Endothelial cell of umbilical vein (primary cell): ENCODE results near the gene SLC4A1AP. TPM values are rescaled to one million over a fixed set of nuclear protein-coding genes. Genes with fewer than 3 reads are reported as not detected.

Source experiments
- BruUV-seq: library from RNA; stranded (reverse); fragments of 400-500 nt; replicated peaks from 2 replicates; lab custom pipeline; 2021; lab: Mats Ljungman, UMichigan
- CTCF ChIA-PET: fragments of 300-600, 350-600 bp; sonication (Branson Sonifier 250); formaldehyde crosslinking; loops from one replicate; lab custom pipeline; 2021; ENCODE audit warnings: antibody characterized with exemption, inconsistent platforms; lab: Charles Lee
- POLR2A ChIA-PET: fragments of 300-600, 350-600 bp; sonication (Branson Sonifier 250); formaldehyde crosslinking; loops from one replicate; lab custom pipeline; 2021; ENCODE audit warnings: antibody characterized with exemption, inconsistent platforms; lab: Charles Lee
- DNase-seq: peaks from one replicate; pipeline ENCODE4 v3.0.0-alpha.2; 2011; ENCODE audit warnings: low read depth, low spot score
- FAIRE-seq: peaks from 2 replicates; lab custom pipeline; 2011; peaks lifted over from hg19 to GRCh38; lab: Jason Lieb, UNC
- H2AFZ ChIP-seq: 2 replicates; pipeline ENCODE4 v1.6.0; 2012; ENCODE audit warnings: low read depth, low read length, control low read depth, inconsistent platforms
- H3K27ac ChIP-seq: 2 replicates; pipeline ENCODE4 v1.5.1; 2011; ENCODE audit warnings: low read depth, mild to moderate bottlenecking, control low read depth, low read length, moderate library complexity; ENCODE audit not compliant: insufficient read depth
- H3K27me3 ChIP-seq, 2 experiments: 2 replicates each; pipeline versions ENCODE4 v1.6.0 to v1.6.1; 2011; ENCODE audit warnings: low read length in 2 of 2, mixed read lengths in 1 of 2; ENCODE audit not compliant: control insufficient read depth in 2 of 2, insufficient read depth in 2 of 2
- H3K36me3 ChIP-seq, 2 experiments: 2 replicates in 1 of 2; 3 replicates in 1 of 2; pipeline ENCODE4 v1.5.1; 2011; ENCODE audit warnings: low read length in 2 of 2, mild to moderate bottlenecking in 1 of 2, moderate library complexity in 1 of 2; ENCODE audit not compliant: control insufficient read depth in 2 of 2, insufficient read depth in 2 of 2; ENCODE audit errors: extremely low read depth in 1 of 2
- H3K4me1 ChIP-seq: 3 replicates; pipeline ENCODE4 v1.5.1; 2011; ENCODE audit warnings: mild to moderate bottlenecking, low read length; ENCODE audit not compliant: control insufficient read depth, insufficient read depth; ENCODE audit errors: extremely low read depth
- H3K4me2 ChIP-seq: 2 replicates; pipeline ENCODE4 v1.6.1; 2011; ENCODE audit warnings: low read length, control low read depth, mixed read lengths; ENCODE audit not compliant: insufficient read depth
- H3K4me3 ChIP-seq, 3 experiments: fragments of 200-600 bp in 1 of 3; sonication (generic), shearing (Covaris generic) in 1 of 3; replicated peaks in 1 of 3; 2 replicates each; pipeline ENCODE4 v1.5.1; 2011 to 2016; ENCODE audit warnings: control low read depth in 3 of 3, low read length in 3 of 3, mild to moderate bottlenecking in 2 of 3, inconsistent platforms in 1 of 3, low read depth in 1 of 3, moderate library complexity in 1 of 3; ENCODE audit not compliant: insufficient read depth in 1 of 3
- H3K79me2 ChIP-seq: 2 replicates; pipeline ENCODE4 v1.6.0; 2012; ENCODE audit warnings: low read length, inconsistent platforms; ENCODE audit not compliant: control insufficient read depth, insufficient read depth
- H3K9ac ChIP-seq: replicated peaks from 2 replicates; pipeline ENCODE3; 2011; ENCODE audit warnings: low read length, control low read depth; ENCODE audit not compliant: insufficient read depth; ENCODE audit errors: extremely low read depth
- H3K9me1 ChIP-seq: replicated peaks from 3 replicates; pipeline ENCODE4 v1.6.0; 2011; ENCODE audit warnings: mild to moderate bottlenecking, low read length; ENCODE audit not compliant: control insufficient read depth, insufficient read depth; ENCODE audit errors: extremely low read depth
- H3K9me3 ChIP-seq: replicated peaks from 2 replicates; pipeline ENCODE4 v1.5.1; 2012; ENCODE audit warnings: low read length, inconsistent platforms; ENCODE audit not compliant: control insufficient read depth, insufficient read depth
- H4K20me1 ChIP-seq: replicated peaks from 2 replicates; pipeline ENCODE3; 2011; ENCODE audit warnings: mild to moderate bottlenecking, low read length; ENCODE audit not compliant: control insufficient read depth, insufficient read depth; ENCODE audit errors: extremely low read depth
- EZH2 ChIP-seq: IDR thresholded peaks from 2 replicates; pipeline ENCODE4 v1.6.1; 2012; ENCODE audit warnings: borderline replicate concordance, low read depth, mild to moderate bottlenecking, moderate library complexity, low read length, inconsistent platforms; ENCODE audit not compliant: severe bottlenecking
- FOS ChIP-seq: IDR thresholded peaks from 2 replicates; pipeline ENCODE4 v1.6.1; 2011; ENCODE audit warnings: mild to moderate bottlenecking, low read length, moderate library complexity, borderline replicate concordance; ENCODE audit not compliant: insufficient read depth
- GATA2 ChIP-seq: IDR thresholded peaks from 2 replicates; pipeline ENCODE4 v1.7.0; 2011; ENCODE audit warnings: low read depth, mild to moderate bottlenecking, moderate library complexity, mixed read lengths, low read length; ENCODE audit not compliant: insufficient read length, insufficient read depth
- JUN ChIP-seq: IDR thresholded peaks from 2 replicates; pipeline ENCODE4 v1.6.1; 2011; ENCODE audit warnings: borderline replicate concordance, low read depth; ENCODE audit not compliant: insufficient read length, insufficient read depth
- MYC ChIP-seq: IDR thresholded peaks from one replicate; pipeline ENCODE4 v1.6.1; 2011; ENCODE audit warnings: mild to moderate bottlenecking, low read depth, low read length
- POLR2A ChIP-seq: IDR thresholded peaks from 2 replicates; pipeline ENCODE4 v1.6.1; 2012; ENCODE audit warnings: low read depth, mild to moderate bottlenecking, control low read depth, low read length
- POLR2AphosphoS5 ChIP-seq: IDR thresholded peaks from 2 replicates; pipeline ENCODE4 v1.6.1; 2012; ENCODE audit warnings: low read depth, mild to moderate bottlenecking, control low read depth, low read length, moderate library complexity; ENCODE audit not compliant: insufficient read depth
- dilution Hi-C: fragments of 300-500 bp; cut with MboI; formaldehyde crosslinking; loops from one replicate; pipeline ENCODE4 v1.15.0; 2019; ENCODE audit warnings: low sequenced_read_pairs; ENCODE audit not compliant: extremely low pct_ligation_motif_present
- intact Hi-C: fragments of 100-400 bp; cut with micrococcal nuclease; formaldehyde crosslinking; loops from one replicate; pipeline ENCODE4 v1.10.0; 2022
- polyA plus RNA-seq, 4 experiments: library from polyadenylated mRNA; depleted of rRNA in 3 of 4; stranded (reverse) in 3 of 4; unstranded in 1 of 4; fragments of >200 nt; gene quantifications; 2 replicates each; pipeline versions ENCODE4 v1.2.1 to v1.2.3, GENCODE V29; 2011 to 2012; ENCODE audit warnings: missing spikeins in 1 of 4
- total RNA-seq: library from RNA; stranded (reverse); gene quantifications from 2 replicates; pipeline ENCODE4 v1.2.3, GENCODE V29; 2021
- TF ChIP-seq, protein P1 (sequence below): IDR thresholded peaks from 2 replicates; pipeline ENCODE4 v1.6.1; 2011; ENCODE audit not compliant: insufficient read depth, insufficient read length
- TF ChIP-seq, protein P2 (sequence below), 2 donors: IDR thresholded peaks; 1 replicate in 1 of 2; 2 replicates in 1 of 2; pipeline ENCODE4 v1.5.1; 2011; ENCODE audit warnings: low read length in 2 of 2, mild to moderate bottlenecking in 2 of 2, moderate library complexity in 2 of 2, control low read depth in 1 of 2, inconsistent platforms in 1 of 2, low read depth in 1 of 2; ENCODE audit not compliant: insufficient read depth in 1 of 2; ENCODE audit errors: extremely low read depth in 1 of 2

Gene SLC4A1AP
- total and polyA plus RNA-seq, 2 donors (not counting 3 experiments of a cell fraction or from before 2014, with no cell fraction given) = 9.5 to 28.4 TPM

DNA sequence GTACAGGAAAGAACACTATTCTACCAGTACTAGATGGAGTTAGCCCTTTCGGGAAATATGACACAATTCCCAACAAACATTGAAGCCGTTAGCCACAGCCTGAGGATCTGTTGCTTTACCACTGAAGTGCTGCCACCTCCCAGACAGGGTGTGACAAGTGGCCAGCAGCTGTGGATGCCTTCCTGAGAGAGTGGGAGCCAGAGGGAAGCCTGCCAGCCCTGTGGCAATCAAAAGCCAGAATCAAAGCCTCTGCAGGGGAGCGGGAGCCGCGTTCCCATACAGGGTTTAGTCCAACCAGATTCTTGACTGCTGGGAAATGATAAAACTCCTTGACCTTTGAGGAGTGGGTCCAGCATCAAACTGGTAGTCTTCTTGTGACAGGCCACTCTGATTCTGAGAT, 38.0 kb downstream of the SLC4A1AP start:
- BruUV-seq = no TSS peak
- Histone ChIP-seq H2AFZ (no peak overlapping the region), H4K20me1 (no peaks in the 10 kb centered on the region), H3K27ac (no peak overlapping the region), H3K9me1 (no peaks in the 10 kb centered on the region), H3K79me2 (no peaks in the 10 kb centered on the region), H3K4me2 (no peak overlapping the region), H3K4me3 (no peak overlapping the region), H3K9me3 (no peaks in the 10 kb centered on the region), H3K4me1 (peaks cover 13% of the 10 kb centered on the region), H3K27me3 (no peaks in the 10 kb centered on the region), H3K36me3 (peaks cover 0 to 3% of the 10 kb centered on the region in 2 experiments), H3K9ac (no peak overlapping the region)
- dilution Hi-C loops (no loop called here), intact Hi-C loops (loop anchor here (5.0 kb wide), 2 partner anchors 401 to 571 kb away; no protein-coding TSS in a partner anchor)
- DNase-seq (no peak), FAIRE-seq (no peak)
- CTCF ChIA-PET = interaction anchor here (2.9 kb wide), 1 partner anchor 700 kb away, joined by 13 read pairs; no protein-coding TSS in a partner anchor
- no peak for TF ChIP-seq POLR2AphosphoS5
- TF ChIP-seq FOS = no peak
- TF ChIP-seq, protein P1, sequence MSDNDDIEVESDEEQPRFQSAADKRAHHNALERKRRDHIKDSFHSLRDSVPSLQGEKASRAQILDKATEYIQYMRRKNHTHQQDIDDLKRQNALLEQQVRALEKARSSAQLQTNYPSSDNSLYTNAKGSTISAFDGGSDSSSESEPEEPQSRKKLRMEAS = no peak
- TF ChIP-seq EZH2 = no peak
- no peak for TF ChIP-seq JUN
- TF ChIP-seq MYC = no peak
- no peak for TF ChIP-seq GATA2
- POLR2A ChIA-PET = no interaction called here

DNA sequence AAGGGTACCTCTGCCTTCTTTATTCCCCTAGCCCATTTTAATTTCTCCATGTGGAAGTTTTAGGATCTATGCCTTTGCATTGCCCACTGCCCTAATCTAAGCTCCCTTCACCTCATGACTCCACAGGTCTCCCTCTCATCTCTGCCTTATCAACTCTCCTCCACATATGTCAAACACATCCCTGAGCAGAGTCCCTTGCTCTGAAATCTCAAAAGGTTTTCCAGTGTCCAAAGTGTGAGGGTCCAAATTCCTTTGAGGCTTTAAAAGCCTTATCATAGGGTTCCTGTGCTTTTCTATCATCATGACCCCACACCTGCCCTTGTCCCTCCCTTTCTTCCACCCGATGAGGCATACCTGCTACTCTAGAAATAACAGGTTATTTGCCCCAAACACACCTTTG, 38.6 kb downstream of the SLC4A1AP start:
- H3K36me3 ChIP-seq = peaks cover 0 to 3% of the 10 kb centered on the region in 2 experiments
- TF ChIP-seq FOS (no peak), MYC (no peak), POLR2A (no peak), JUN (no peak), POLR2AphosphoS5 (no peak), GATA2 (no peak), EZH2 (no peak)
- TF ChIP-seq, protein P2, sequence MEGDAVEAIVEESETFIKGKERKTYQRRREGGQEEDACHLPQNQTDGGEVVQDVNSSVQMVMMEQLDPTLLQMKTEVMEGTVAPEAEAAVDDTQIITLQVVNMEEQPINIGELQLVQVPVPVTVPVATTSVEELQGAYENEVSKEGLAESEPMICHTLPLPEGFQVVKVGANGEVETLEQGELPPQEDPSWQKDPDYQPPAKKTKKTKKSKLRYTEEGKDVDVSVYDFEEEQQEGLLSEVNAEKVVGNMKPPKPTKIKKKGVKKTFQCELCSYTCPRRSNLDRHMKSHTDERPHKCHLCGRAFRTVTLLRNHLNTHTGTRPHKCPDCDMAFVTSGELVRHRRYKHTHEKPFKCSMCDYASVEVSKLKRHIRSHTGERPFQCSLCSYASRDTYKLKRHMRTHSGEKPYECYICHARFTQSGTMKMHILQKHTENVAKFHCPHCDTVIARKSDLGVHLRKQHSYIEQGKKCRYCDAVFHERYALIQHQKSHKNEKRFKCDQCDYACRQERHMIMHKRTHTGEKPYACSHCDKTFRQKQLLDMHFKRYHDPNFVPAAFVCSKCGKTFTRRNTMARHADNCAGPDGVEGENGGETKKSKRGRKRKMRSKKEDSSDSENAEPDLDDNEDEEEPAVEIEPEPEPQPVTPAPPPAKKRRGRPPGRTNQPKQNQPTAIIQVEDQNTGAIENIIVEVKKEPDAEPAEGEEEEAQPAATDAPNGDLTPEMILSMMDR (IDR thresholded peaks at IDR 0.05; ENCODE audit: extremely low read depth in 1 of 2, insufficient read depth in 1 of 2, low read depth in 1 of 2, low read length in 2 of 2) = no peak
- TF ChIP-seq, protein P1 = no peak
- no peak overlapping the region for H3K4me3 ChIP-seq
- H3K4me2 ChIP-seq = no peak overlapping the region
- no TSS peak for BruUV-seq
- H2AFZ ChIP-seq = no peak overlapping the region
- H3K9ac ChIP-seq = no peak overlapping the region
- dilution Hi-C loops (no loop called here), intact Hi-C loops (loop anchor here (5.0 kb wide), 2 partner anchors 400 to 570 kb away; no protein-coding TSS in a partner anchor)
- no peaks in the 10 kb centered on the region for H3K79me2 ChIP-seq
- no peak for DNase-seq
- H3K27ac ChIP-seq = no peak overlapping the region
- H3K9me3 ChIP-seq = no peaks in the 10 kb centered on the region
- ChIA-PET POLR2A (no interaction called here), CTCF (interaction anchor here (2.9 kb wide), 1 partner anchor 699 kb away, joined by 13 read pairs; no protein-coding TSS in a partner anchor)
- peaks cover 17% of the 10 kb centered on the region for H3K4me1 ChIP-seq
- no peaks in the 10 kb centered on the region for H4K20me1 ChIP-seq
- H3K27me3 ChIP-seq = no peaks in the 10 kb centered on the region
- H3K9me1 ChIP-seq = no peaks in the 10 kb centered on the region
- FAIRE-seq = no peak
